Cerebellar cortex (tissue), 1 donor: Measurements from ENCODE around the gene SLC22A23.
A peak's percentile ranks its signal among the peaks of the same experiment; 100 is the strongest.

ENCODE experiments used
- DNase-seq: peaks from one replicate; pipeline ENCODE4 v3.0.0-alpha.2; 2015; ENCODE audit warnings: low spot score

The SLC22A23 gene

GRCh38 chr6:3296078-3296477 lies 160.8 kb downstream of the SLC22A23 start:
- no peak for DNase-seq

DNA sequence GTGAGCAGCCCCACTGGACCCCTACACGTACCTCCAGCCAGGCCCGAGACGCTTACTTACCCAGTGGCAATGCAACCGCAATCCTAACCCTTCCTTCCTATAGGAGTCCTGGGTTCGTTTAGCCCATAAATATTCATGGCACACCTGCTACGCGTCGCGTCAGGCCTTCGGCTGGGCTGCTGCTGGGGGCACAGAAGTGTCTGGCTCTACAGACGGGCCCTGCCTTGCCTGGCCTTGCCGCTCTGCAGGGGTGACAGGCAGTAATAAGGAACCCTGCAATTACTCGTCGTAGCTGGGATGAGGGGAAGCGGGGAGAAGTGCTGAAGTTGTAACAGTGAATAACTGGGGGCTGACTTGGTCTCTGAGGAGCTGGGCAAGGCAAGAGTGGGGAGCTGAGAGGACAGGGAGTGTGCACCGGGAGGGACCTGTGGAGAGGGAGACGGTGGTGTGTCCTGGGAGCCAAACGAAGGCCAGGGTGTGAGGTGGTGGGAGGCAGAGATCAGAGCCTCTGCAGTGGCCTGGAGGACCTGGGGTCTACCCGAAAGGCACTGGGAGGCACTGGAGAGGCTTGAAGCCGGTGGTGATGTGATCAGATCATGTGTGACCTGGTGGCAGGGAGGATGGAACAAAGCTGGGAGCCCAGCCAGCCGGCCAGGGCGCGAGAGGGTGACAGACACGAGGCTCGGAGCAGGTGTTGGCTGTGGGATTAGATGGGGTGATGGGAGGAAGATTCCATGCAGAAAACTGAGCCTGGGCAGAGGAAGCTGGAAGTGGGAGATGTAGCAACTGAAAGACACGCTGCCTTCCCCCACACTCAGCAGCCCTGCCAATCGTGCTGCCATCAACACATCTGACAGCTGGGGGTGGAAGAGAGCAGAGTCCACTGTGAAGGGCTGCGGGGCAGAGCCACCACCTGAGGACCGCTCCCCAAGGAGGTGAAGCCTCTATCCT lies 161.7 kb downstream of the SLC22A23 start:
- DNase-seq: peak; percentile 62

GRCh38 chr6:3294396-3294795 lies 162.5 kb downstream of the SLC22A23 start:
- no peak for DNase-seq

DNA sequence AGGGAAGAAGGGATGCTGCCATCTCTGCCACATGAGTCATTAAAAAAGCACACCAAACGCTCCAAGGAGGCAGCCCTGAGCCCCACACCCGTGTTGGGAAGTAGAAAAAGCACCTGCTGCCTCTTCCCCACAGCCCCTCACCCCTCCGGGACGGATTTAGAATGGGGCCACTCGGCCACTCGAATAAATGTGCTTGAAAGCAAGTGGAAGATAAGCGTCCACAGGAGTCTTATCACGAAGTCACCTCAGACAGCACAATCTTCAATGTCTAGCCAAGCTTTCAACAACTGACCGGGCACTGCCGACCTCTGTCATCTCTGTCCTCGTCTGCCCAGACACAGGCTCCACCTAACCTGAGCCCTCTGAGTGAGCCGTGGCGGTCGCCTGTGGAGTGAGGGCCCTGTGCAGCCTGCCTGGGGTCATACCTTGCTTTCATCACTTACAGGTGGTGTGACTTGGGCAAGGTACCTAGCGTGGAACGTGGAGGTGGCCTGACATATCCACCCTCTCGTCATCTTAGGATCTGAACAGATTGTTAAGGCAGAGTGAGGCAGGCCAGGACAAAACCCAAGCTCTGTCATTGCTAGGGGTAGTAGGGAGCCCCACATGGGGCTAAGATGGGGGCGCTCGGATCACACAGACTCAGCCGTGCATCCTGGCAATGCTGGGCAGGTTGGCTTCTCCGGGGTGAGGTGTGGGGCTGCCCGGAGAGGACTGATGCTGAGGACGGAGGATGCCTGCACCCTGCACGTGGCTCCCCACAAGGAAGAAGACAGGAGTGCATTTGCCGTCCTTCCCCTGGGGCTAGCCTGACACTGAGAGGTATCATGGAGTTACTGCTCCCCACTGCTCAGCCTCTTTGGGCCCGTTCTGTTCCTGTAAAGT lies 163.3 kb downstream of the SLC22A23 start:
- no peak for DNase-seq

- no peak for DNase-seq
Measured at GRCh38 chr6:3292431-3293197, 164.2 kb downstream of the SLC22A23 start.

GRCh38 chr6:3291987-3292386 lies 164.9 kb downstream of the SLC22A23 start:
- no peak for DNase-seq

DNA sequence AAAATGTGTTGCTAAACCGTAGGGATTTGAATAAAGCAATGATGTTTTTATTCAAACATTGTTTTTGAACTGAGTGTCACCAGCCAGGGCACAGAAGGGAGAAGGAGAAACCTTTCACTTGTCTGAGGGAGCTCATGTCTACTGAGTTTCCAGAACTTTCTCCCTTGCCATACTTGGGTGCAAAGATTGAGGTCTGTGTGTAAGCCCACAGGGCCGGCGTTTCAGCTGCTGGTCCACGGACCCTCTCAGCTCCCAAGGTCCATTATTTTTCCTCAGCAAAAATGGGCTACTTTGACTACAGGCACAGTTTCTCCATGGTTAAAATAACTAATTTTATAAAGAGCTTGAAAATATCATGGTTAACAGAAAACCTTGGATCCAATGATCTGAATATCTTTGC lies 165.5 kb downstream of the SLC22A23 start:
- DNase-seq: no peak

DNA sequence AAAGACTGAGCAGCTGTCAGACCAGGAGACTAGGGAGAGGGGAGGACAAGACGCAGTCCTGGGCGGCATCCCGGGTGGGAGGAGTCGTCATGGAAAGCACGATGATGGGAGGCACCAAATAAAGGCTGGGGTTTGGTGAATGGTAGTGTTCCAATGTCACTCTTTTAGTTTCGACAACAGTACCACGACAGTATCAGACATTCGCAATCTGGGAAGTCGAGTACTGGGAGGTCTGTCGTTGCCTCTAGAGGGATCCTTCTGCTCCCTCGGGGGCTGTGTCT lies 166.0 kb downstream of the SLC22A23 start:
- no peak for DNase-seq

GRCh38 chr6:3290149-3290930 lies 166.5 kb downstream of the SLC22A23 start:
- no peak for DNase-seq

- no peak for DNase-seq
Measured at GRCh38 chr6:3289664-3290055, 167.2 kb downstream of the SLC22A23 start.

DNA sequence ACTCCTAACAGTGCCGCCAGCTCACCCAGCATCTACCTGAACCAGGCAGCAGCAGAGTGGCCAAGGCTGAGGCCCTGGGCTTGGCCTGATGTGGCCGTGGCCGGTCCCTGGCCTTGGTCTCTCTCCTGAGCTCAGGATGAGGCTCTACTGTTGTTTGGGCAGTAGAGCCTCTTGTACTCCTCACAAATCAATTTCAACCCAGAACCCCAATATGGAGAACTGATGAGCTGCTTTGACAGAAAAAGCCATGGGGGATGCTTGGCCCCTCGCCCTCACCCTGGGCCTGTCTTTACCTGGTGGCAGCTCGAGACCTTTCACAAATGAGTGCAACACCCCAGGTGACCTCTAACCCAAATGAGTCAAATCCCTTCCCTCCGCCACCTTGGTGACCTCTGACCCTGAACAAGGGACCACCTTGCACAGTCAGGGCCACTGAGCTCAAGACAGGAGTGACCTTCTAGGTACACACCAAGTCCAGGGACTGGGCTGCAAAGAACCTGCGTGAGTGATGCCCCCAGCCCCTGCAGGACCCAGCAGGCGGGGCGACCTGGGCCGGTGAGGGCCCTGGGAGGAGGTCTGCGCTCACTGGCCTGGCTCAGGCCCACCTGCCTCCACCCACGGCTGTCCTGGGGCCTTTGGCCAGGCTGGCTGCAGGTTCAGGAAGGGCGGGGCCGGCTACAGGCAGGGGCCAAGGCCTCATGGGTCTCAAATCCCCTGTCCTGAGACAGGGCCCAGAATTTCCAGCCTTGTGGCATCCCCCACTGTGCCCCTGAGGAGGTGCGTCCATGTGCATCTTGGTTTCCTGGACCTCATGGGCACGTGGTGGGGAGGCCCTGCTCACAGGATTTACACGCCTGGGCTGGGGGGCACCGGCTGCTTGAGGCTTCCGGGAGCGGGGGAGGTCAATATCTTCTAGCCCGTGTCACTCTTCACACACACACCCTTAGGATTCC lies 167.9 kb downstream of the SLC22A23 start:
- no peak for DNase-seq

DNA sequence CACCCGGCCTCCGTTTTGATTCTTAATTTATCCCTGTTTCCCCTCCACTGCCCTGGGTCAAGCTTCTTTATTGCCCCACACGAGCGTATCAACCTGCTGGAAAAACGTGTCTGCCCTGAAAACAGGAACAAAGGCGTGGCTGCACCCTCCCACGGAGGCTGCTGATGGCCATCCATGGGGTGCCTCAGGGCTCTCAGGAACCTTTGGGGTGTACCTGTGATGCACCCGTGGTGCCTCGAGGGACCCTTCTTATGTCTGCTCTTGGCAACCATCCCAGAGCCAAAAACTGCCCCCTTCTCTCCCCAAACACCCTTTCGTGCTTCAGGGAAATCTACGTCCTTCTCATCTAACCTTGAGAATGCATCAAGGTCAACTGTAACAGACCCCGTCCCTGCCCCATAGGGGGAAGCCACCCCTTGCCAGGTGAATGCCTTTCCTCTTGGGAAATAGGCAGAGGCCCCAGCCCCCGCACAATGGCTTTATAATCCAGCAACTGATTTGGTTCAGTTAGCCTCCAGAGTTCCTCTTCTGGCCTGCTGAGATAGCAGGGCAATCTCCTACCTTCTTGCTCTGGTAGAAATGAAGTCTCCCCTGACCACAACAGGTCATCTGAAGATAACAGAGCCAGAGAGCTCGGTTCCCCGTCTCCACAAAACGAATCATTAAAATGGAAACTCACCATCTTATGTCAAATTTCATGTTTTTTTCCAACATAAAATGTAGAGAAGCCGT lies 168.7 kb downstream of the SLC22A23 start:
- DNase-seq: no peak

- no peak for DNase-seq
Measured at GRCh38 chr6:3287308-3287707, 169.5 kb downstream of the SLC22A23 start.

DNA sequence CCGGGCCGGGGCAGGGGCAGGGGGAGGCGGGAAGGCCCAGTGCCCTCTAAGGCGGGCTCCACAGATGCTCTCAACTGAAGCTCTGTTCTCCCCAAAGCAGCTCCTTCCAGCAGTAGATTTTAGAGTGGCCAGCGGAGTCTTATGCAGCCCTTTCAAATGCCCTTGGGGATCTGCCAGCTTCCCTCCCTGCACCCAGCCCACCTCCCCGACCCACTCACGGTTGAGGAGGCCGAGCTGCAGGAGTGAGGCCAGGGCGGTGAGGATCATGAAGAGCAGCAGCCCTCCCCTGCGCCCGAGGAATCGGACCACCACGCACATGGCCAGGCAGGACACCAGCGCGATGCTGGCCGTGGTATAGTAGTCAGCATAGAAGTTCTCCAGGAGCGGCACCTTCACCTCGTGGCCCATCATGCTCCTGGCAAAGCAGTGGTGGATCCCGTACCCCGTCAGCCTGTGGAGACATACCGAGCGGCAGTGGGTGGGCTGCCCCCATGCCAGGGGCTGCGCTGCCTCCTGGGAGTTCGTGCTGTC lies 170.1 kb downstream of the SLC22A23 start:
- DNase-seq: no peak

- DNase-seq: no peak
Measured at GRCh38 chr6:3285732-3286131, 171.1 kb downstream of the SLC22A23 start.

DNA sequence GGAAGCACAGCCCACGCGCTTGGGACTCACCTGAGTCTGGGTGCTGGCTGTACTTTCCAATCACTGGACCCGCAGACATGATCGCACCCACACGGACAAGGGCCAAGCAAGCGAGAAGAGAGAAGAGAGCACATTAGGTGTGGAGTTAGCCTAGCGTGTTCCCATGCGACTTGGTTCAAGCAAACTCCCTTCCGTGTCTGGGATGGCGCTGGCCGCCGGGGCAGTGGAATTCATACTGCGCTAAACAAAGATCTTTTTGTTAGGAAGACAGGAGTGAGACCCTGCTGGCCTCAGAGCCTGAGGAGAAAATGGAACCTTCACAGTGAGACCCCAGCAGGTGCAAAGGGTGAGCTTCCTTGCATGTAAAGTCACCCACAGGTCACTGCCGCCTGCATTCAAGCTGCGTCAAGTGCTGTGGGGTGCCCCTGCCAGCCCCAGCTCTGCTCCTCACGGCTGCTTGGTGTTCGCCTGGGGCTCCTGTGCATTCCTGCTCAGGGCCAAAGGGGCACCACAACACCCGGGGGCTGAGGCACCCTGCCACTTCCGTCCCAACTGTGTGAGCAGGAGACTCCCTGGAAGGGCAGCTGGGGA lies 171.7 kb downstream of the SLC22A23 start:
- DNase-seq: no peak

- DNase-seq: no peak
Measured at GRCh38 chr6:3284436-3284876, 172.4 kb downstream of the SLC22A23 start.

- DNase-seq: no peak
Measured at GRCh38 chr6:3283641-3284435, 173.0 kb downstream of the SLC22A23 start.
